CD4-positive, CD25-positive, alpha-beta regulatory T cell (primary cell): Measurements from ENCODE around the gene KCNB1. TPM values are rescaled to one million over a fixed set of nuclear protein-coding genes. Genes with fewer than 3 reads are reported as not detected.

Experiments used
- ATAC-seq, 2 donors: fragments of 150-1000 bp; cut with Tn5 transposase; one replicate each; pipeline ENCODE4 v1.10.0; 2021; ENCODE audit warnings: low read depth in 2 of 2, moderate number of reproducible peaks in 2 of 2, moderate library complexity in 1 of 2
- DNase-seq, 3 donors: peaks; one replicate each; pipeline versions ENCODE4 v3.0.0 to v3.0.0-alpha.2; 2012 to 2022; ENCODE audit warnings: mixed read lengths in 1 of 3
- H3K27ac ChIP-seq: one replicate; pipeline ENCODE4 v1.7.0; 2013; ENCODE audit warnings: mild to moderate bottlenecking, low read length; ENCODE audit not compliant: insufficient read depth, poor library complexity, severe bottlenecking
- H3K27me3 ChIP-seq: one replicate; pipeline ENCODE4 v1.7.0; 2013; ENCODE audit warnings: low read length; ENCODE audit not compliant: control insufficient read depth, insufficient read depth
- H3K36me3 ChIP-seq: one replicate; pipeline ENCODE4 v1.7.0; 2013; ENCODE audit warnings: mild to moderate bottlenecking, low read length, moderate library complexity; ENCODE audit not compliant: control insufficient read depth, insufficient read depth
- H3K4me1 ChIP-seq: 2 replicates; pipeline ENCODE4 v1.7.0; 2013; ENCODE audit warnings: mild to moderate bottlenecking, low read length; ENCODE audit not compliant: insufficient read depth, control insufficient read depth, poor library complexity, severe bottlenecking
- H3K4me3 ChIP-seq: one replicate; pipeline ENCODE4 v1.7.0; 2013; ENCODE audit warnings: low read depth, mild to moderate bottlenecking, low read length, moderate library complexity
- H3K9me3 ChIP-seq, 2 experiments: 1 replicate in 1 of 2; 2 replicates in 1 of 2; pipeline ENCODE4 v1.7.0; 2013; ENCODE audit warnings: low read length in 2 of 2, mild to moderate bottlenecking in 1 of 2, moderate library complexity in 1 of 2; ENCODE audit not compliant: control insufficient read depth in 2 of 2
- H3K27ac Mint-ChIP-seq, 3 donors: one replicate each; pipeline ENCODE4 v1.8.0; 2020 to 2022; ENCODE audit warnings: mild to moderate bottlenecking in 3 of 3, mixed read lengths in 3 of 3, moderate library complexity in 2 of 3
- H3K27me3 Mint-ChIP-seq: one replicate; pipeline ENCODE4 v1.8.0; 2022; ENCODE audit warnings: mild to moderate bottlenecking, mixed read lengths
- H3K36me3 Mint-ChIP-seq: one replicate; pipeline ENCODE4 v1.8.0; 2020; ENCODE audit warnings: mixed read lengths
- H3K4me1 Mint-ChIP-seq, 4 donors: one replicate each; pipeline ENCODE4 v1.8.0; 2020 to 2022; ENCODE audit warnings: mixed read lengths in 4 of 4, mild to moderate bottlenecking in 1 of 4
- H3K4me3 Mint-ChIP-seq, 4 donors: one replicate each; pipeline ENCODE4 v1.8.0; 2020 to 2022; ENCODE audit warnings: mild to moderate bottlenecking in 4 of 4, mixed read lengths in 4 of 4, moderate library complexity in 3 of 4
- H3K9me3 Mint-ChIP-seq, 7 donors: one replicate each; pipeline ENCODE4 v1.8.0; 2020 to 2022; ENCODE audit warnings: mixed read lengths in 7 of 7, mild to moderate bottlenecking in 3 of 7, moderate library complexity in 2 of 7
- polyA plus RNA-seq, 4 donors: library from polyadenylated mRNA; unstranded; fragments of 300-500 nt; fragmentation: Illumina TruSeq; gene quantifications; one replicate each; pipeline ENCODE4 v1.2.3, GENCODE V29; 2021
- total RNA-seq: library from RNA; stranded (reverse); gene quantifications from one replicate; pipeline ENCODE4 v1.2.3, GENCODE V29; 2022

KCNB1 gene
- total and polyA plus RNA-seq, 5 donors from 2014 or later, result 0.02 to 0.05 TPM; not detected in 3

- DNase-seq (no peak), ATAC-seq (no peak)
- Mint-ChIP-seq H3K4me3 (peak overlapping the region in 1 of 4 donors; percentile 43), H3K27ac (no peak overlapping the region), H3K27me3 (peaks cover 54% of the 10 kb centered on the region), H3K4me1 (peaks cover 0 to 4% (median 0%) of the 10 kb centered on the region in 4 donors), H3K36me3 (no peaks in the 10 kb centered on the region), H3K9me3 (peaks cover 0 to 2% (median 0%) of the 10 kb centered on the region in 7 donors)
- H3K9me3 ChIP-seq, result no peaks in the 10 kb centered on the region
- peaks cover 17% of the 10 kb centered on the region for H3K27me3 ChIP-seq
- H3K4me3 ChIP-seq, result no peak overlapping the region
- no peaks in the 10 kb centered on the region for H3K36me3 ChIP-seq
- H3K4me1 ChIP-seq, result peaks cover 14% of the 10 kb centered on the region
- H3K27ac ChIP-seq, result no peak overlapping the region
Measured at GRCh38 chr20:49478754-49479689, 3.4 kb downstream of the KCNB1 start.

GRCh38 chr20:49478266-49478665, 4.2 kb downstream of the KCNB1 start:
- H3K27ac ChIP-seq, result no peak overlapping the region
- Mint-ChIP-seq H3K9me3 (peaks cover 0 to 2% (median 0%) of the 10 kb centered on the region in 7 donors), H3K36me3 (no peaks in the 10 kb centered on the region), H3K27ac (no peak overlapping the region), H3K4me1 (peaks cover 0 to 2% (median 0%) of the 10 kb centered on the region in 4 donors), H3K27me3 (peaks cover 54% of the 10 kb centered on the region), H3K4me3 (no peak overlapping the region)
- H3K27me3 ChIP-seq, result peaks cover 17% of the 10 kb centered on the region
- H3K4me1 ChIP-seq, result peaks cover 8% of the 10 kb centered on the region
- no peak for DNase-seq
- no peaks in the 10 kb centered on the region for H3K36me3 ChIP-seq
- H3K9me3 ChIP-seq, result no peaks in the 10 kb centered on the region
- H3K4me3 ChIP-seq, result no peak overlapping the region
- no peak for ATAC-seq

GRCh38 chr20:49477200-49477599, 5.3 kb downstream of the KCNB1 start:
- no peaks in the 10 kb centered on the region for H3K9me3 ChIP-seq
- H3K4me1 Mint-ChIP-seq, result no peaks in the 10 kb centered on the region
- no peak overlapping the region for H3K4me3 ChIP-seq
- H3K27ac ChIP-seq, result no peak overlapping the region
- H3K27me3 ChIP-seq, result peaks cover 17% of the 10 kb centered on the region
- H3K36me3 ChIP-seq, result no peaks in the 10 kb centered on the region
- H3K4me1 ChIP-seq, result no peaks in the 10 kb centered on the region
- no peaks in the 10 kb centered on the region for H3K36me3 Mint-ChIP-seq
- H3K4me3 Mint-ChIP-seq, result no peak overlapping the region
- no peak for ATAC-seq
- H3K27ac Mint-ChIP-seq, result no peak overlapping the region
- peaks cover 0 to 2% (median 0%) of the 10 kb centered on the region in 7 donors for H3K9me3 Mint-ChIP-seq
- H3K27me3 Mint-ChIP-seq, result peaks cover 60% of the 10 kb centered on the region
- no peak for DNase-seq

GRCh38 chr20:49476016-49476355, 6.5 kb downstream of the KCNB1 start:
- Mint-ChIP-seq H3K4me1 (no peaks in the 10 kb centered on the region), H3K36me3 (no peaks in the 10 kb centered on the region), H3K4me3 (no peak overlapping the region), H3K27me3 (peaks cover 57% of the 10 kb centered on the region), H3K9me3 (peaks cover 0 to under 1% (median 0%) of the 10 kb centered on the region in 7 donors), H3K27ac (no peak overlapping the region)
- H3K4me1 ChIP-seq, result no peaks in the 10 kb centered on the region
- peaks cover 17% of the 10 kb centered on the region for H3K27me3 ChIP-seq
- H3K4me3 ChIP-seq, result no peak overlapping the region
- H3K27ac ChIP-seq, result no peak overlapping the region
- no peaks in the 10 kb centered on the region for H3K9me3 ChIP-seq
- ATAC-seq (no peak), DNase-seq (no peak)
- H3K36me3 ChIP-seq, result no peaks in the 10 kb centered on the region

GRCh38 chr20:49475292-49476015, 7.0 kb downstream of the KCNB1 start:
- no peaks in the 10 kb centered on the region for H3K36me3 Mint-ChIP-seq
- peaks cover 0 to 3% (median 0%) of the 10 kb centered on the region in 7 donors for H3K9me3 Mint-ChIP-seq
- peaks cover 58% of the 10 kb centered on the region for H3K27me3 Mint-ChIP-seq
- H3K4me3 ChIP-seq, result no peak overlapping the region
- H3K4me1 ChIP-seq, result no peaks in the 10 kb centered on the region
- ATAC-seq (no peak), DNase-seq (no peak)
- H3K4me1 Mint-ChIP-seq, result no peaks in the 10 kb centered on the region
- peaks cover 23% of the 10 kb centered on the region for H3K27me3 ChIP-seq
- H3K36me3 ChIP-seq, result no peaks in the 10 kb centered on the region
- H3K27ac Mint-ChIP-seq, result no peak overlapping the region
- no peak overlapping the region for H3K27ac ChIP-seq
- H3K4me3 Mint-ChIP-seq, result no peak overlapping the region
- no peaks in the 10 kb centered on the region for H3K9me3 ChIP-seq

- DNase-seq (no peak), ATAC-seq (no peak)
- peaks cover 0 to 5% (median 0%) of the 10 kb centered on the region in 7 donors for H3K9me3 Mint-ChIP-seq
- H3K4me3 Mint-ChIP-seq, result no peak overlapping the region
- H3K27ac ChIP-seq, result no peak overlapping the region
- no peak overlapping the region for H3K4me3 ChIP-seq
- H3K27me3 ChIP-seq, result peaks cover 25% of the 10 kb centered on the region
- no peaks in the 10 kb centered on the region for H3K36me3 ChIP-seq
- no peaks in the 10 kb centered on the region for H3K4me1 ChIP-seq
- H3K27me3 Mint-ChIP-seq, result peaks cover 55% of the 10 kb centered on the region
- no peaks in the 10 kb centered on the region for H3K4me1 Mint-ChIP-seq
- H3K36me3 Mint-ChIP-seq, result no peaks in the 10 kb centered on the region
- H3K9me3 ChIP-seq, result no peaks in the 10 kb centered on the region
- no peak overlapping the region for H3K27ac Mint-ChIP-seq
Measured at GRCh38 chr20:49471397-49471796, 11.1 kb downstream of the KCNB1 start.

GRCh38 chr20:49470922-49471321, 11.5 kb downstream of the KCNB1 start:
- Mint-ChIP-seq H3K4me1 (no peaks in the 10 kb centered on the region), H3K9me3 (peaks cover 0 to 5% (median 0%) of the 10 kb centered on the region in 7 donors), H3K27ac (no peak overlapping the region), H3K36me3 (no peaks in the 10 kb centered on the region), H3K4me3 (no peak overlapping the region), H3K27me3 (peaks cover 52% of the 10 kb centered on the region)
- H3K4me1 ChIP-seq, result no peaks in the 10 kb centered on the region
- H3K36me3 ChIP-seq, result no peaks in the 10 kb centered on the region
- H3K27ac ChIP-seq, result no peak overlapping the region
- no peaks in the 10 kb centered on the region for H3K9me3 ChIP-seq
- H3K4me3 ChIP-seq, result no peak overlapping the region
- ATAC-seq (no peak), DNase-seq (no peak)
- peaks cover 25% of the 10 kb centered on the region for H3K27me3 ChIP-seq
